Measurements from ENCODE around the gene KLK15. TPM values are rescaled to one million over a fixed set of nuclear protein-coding genes. Genes with fewer than 3 reads are reported as not detected.

KLK15 gene
- total and polyA plus RNA-seq, 10 of the 15 experiments (the other 5 are each of a cell fraction or from before 2014, with no cell fraction given): 0.04 to 0.08 TPM; not detected in 8

GRCh38 chr19:50874211-50874610, 40.8 kb upstream of the KLK15 start (continued):
- no peak for TF ChIP-seq CTCF (IDR thresholded peaks at IDR 0.05 in 2 of 3, conservative IDR thresholded peaks at IDR 0.05 in 1 of 3; ENCODE audit: control insufficient read depth in 2 of 3, extremely low read depth in 1 of 3, insufficient read depth in 1 of 3, low read depth in 3 of 3, low read length in 3 of 3)
- no peak for TF ChIP-seq FOXM1 (IDR thresholded peaks at IDR 0.05; ENCODE audit: low read depth, low read length)
- TF ChIP-seq SRF (IDR thresholded peaks at IDR 0.05; ENCODE audit: low read depth in 2 of 2, low read length in 2 of 2): no peak
- no peak for TF ChIP-seq PKNOX1 (IDR thresholded peaks at IDR 0.05)
- TF ChIP-seq ZNF622 (IDR thresholded peaks at IDR 0.05): no peak
- no peak for TF ChIP-seq SMAD1 (IDR thresholded peaks at IDR 0.05; ENCODE audit: low read depth, partially characterized antibody)

- FAIRE-seq (no peak), DNase-seq (ENCODE audit: low read depth, low spot score) (no peak), ATAC-seq (no peak)
- Histone ChIP-seq H3K4me3 (no peak within 1 kb of the TSS), H2AFZ (ENCODE audit: control insufficient read depth, low read depth, low read length) (no peak within 1 kb of the TSS), H3K9me3 (replicated peaks; ENCODE audit: control insufficient read depth, insufficient read depth, low read length) (no peaks in the 10 kb centered on the region), H3K27me3 (replicated peaks in 1 of 2; ENCODE audit: control insufficient read depth in 2 of 2, insufficient read depth in 2 of 2, low read length in 1 of 2) (no peaks in the 10 kb centered on the region), H3K36me3 (ENCODE audit: control insufficient read depth in 2 of 2, insufficient read depth in 2 of 2, low read length in 1 of 2) (no peaks in the 10 kb centered on the region), H3K79me2 (ENCODE audit: control insufficient read depth, insufficient read depth, low read length) (no peaks in the 10 kb centered on the region), H4K20me1 (ENCODE audit: control insufficient read depth, insufficient read depth) (no peaks in the 10 kb centered on the region), H3K27ac (ENCODE audit: control insufficient read depth, insufficient read depth) (no peak within 1 kb of the TSS), H3K4me1 (ENCODE audit: control insufficient read depth, insufficient read depth, low read length) (peaks cover 17% of the 10 kb centered on the region), H3K9ac (ENCODE audit: control insufficient read depth, insufficient read depth, low read length) (no peak within 1 kb of the TSS), H3K4me2 (ENCODE audit: control insufficient read depth, insufficient read depth) (no peak within 1 kb of the TSS)
- ChIA-PET POLR2A (no interaction called here), RAD21 (ENCODE audit: unreplicated experiment) (no interaction called here), CTCF (interaction anchor here (1.5 kb wide), 1 partner anchor 48 kb away, joined by 5 read pairs; no protein-coding TSS in a partner anchor), SMC1A (ENCODE audit: uncharacterized antibody, unreplicated experiment) (no interaction called here)
- in situ Hi-C loops (cut with MboI): no loop called here
- intact Hi-C loops (cut with micrococcal nuclease; ENCODE audit: unreplicated experiment): no loop called here
- no TSS peak for BruUV-seq (replicated peaks)
- WGBS (ENCODE audit: insufficient coverage, insufficient replicate concordance, low lambda C conversion rate, missing lambda C conversion rate): 32% methylated on average over 3 of the region's 3 CpGs
- TF ChIP-seq ZNF274 (IDR thresholded peaks at IDR 0.05; ENCODE audit: insufficient read depth, insufficient read length): no peak
- TF ChIP-seq ESRRA (IDR thresholded peaks at IDR 0.05; ENCODE audit: low read length): no peak
- no peak for TF ChIP-seq TCF7 (IDR thresholded peaks at IDR 0.05; ENCODE audit: borderline replicate concordance)
- no peak for TF ChIP-seq ELK1 (IDR thresholded peaks at IDR 0.05; ENCODE audit: low read depth, low read length)
- TF ChIP-seq SUPT20H (IDR thresholded peaks at IDR 0.05; ENCODE audit: borderline replicate concordance, control insufficient read depth, low read depth, low read length): no peak
- TF ChIP-seq ZNF24 (IDR thresholded peaks at IDR 0.05): no peak
- TF ChIP-seq MTA3 (IDR thresholded peaks at IDR 0.05; ENCODE audit: borderline replicate concordance, low read length): no peak
- TF ChIP-seq CUX1 (IDR thresholded peaks at IDR 0.05; ENCODE audit: insufficient replicate concordance, low read depth, low read length): no peak
- no peak for TF ChIP-seq ZNF217 (IDR thresholded peaks at IDR 0.05)
These were observed 39.7 kb upstream of the KLK15 start, which contains the start of gene KLK2 for GRCh38 chr19:50873056-50873455. Gene KLK2, plus strand, starts transcription at chr19:50873439. Its CDS starts 35 bp downstream, at chr19:50873474.
